Heart left ventricle (tissue), 16 donors: ENCODE measurements around the gene ZFP64. TPM values are rescaled to one million over a fixed set of nuclear protein-coding genes. Genes with fewer than 3 reads are reported as not detected.

Experiments used
- ATAC-seq, 4 donors: fragments of 200-7000 bp; cut with Tn5 transposase; one replicate each; pipeline ENCODE4 v1.9.1; 2020 to 2022; ENCODE audit warnings: moderate library complexity in 4 of 4, mild to moderate bottlenecking in 3 of 4, moderate number of reproducible peaks in 1 of 4
- DNase-seq, 5 donors: peaks; one replicate each; pipeline ENCODE4 v3.0.0-alpha.2; 2020
- H3K27ac ChIP-seq, 12 donors: fragments of 200-600 bp; sonication (generic) in 4 of 12; one replicate each; pipeline versions ENCODE4 v1.5.0 to v1.8.0; 2016 to 2022; ENCODE audit warnings: mild to moderate bottlenecking in 2 of 12
- H3K27me3 ChIP-seq, 9 donors: fragments of 200-600 bp; sonication (generic) in 2 of 9; one replicate each; pipeline versions ENCODE4 v1.5.1 to v1.8.0; 2016 to 2022; ENCODE audit warnings: mild to moderate bottlenecking in 3 of 9
- H3K36me3 ChIP-seq, 9 donors: fragments of 200-600 bp; sonication (generic) in 2 of 9; one replicate each; pipeline versions ENCODE4 v1.5.0 to v1.8.0; 2018 to 2022; ENCODE audit warnings: mild to moderate bottlenecking in 2 of 9
- H3K4me1 ChIP-seq, 12 donors: fragments of 200-600 bp; sonication (generic) in 4 of 12; one replicate each; pipeline versions ENCODE4 v1.5.0 to v1.8.0; 2016 to 2022; ENCODE audit warnings: mild to moderate bottlenecking in 3 of 12
- H3K4me3 ChIP-seq, 12 donors: fragments of 200-600 bp; sonication (generic) in 4 of 12; one replicate each; pipeline versions ENCODE4 v1.5.0 to v1.8.0; 2017 to 2022; ENCODE audit warnings: mild to moderate bottlenecking in 9 of 12, moderate library complexity in 4 of 12
- H3K9me3 ChIP-seq, 12 donors: fragments of 200-600 bp; sonication (generic) in 4 of 12; one replicate each; pipeline versions ENCODE4 v1.5.0 to v1.8.0; 2016 to 2022; ENCODE audit warnings: mild to moderate bottlenecking in 1 of 12
- CTCF ChIP-seq, 12 donors: fragments of 200-600 bp; sonication (generic) in 4 of 12; IDR thresholded peaks; one replicate each; pipeline versions ENCODE4 v1.5.0 to v1.8.0; 2018 to 2022; ENCODE audit warnings: antibody characterized with exemption in 12 of 12, mild to moderate bottlenecking in 5 of 12
- POLR2A ChIP-seq, 2 donors: fragments of 450-650 bp; IDR thresholded peaks; one replicate each; pipeline ENCODE4 v1.6.1; 2017; ENCODE audit warnings: antibody characterized with exemption in 2 of 2, mild to moderate bottlenecking in 2 of 2, moderate library complexity in 2 of 2
- WGBS, 4 donors: extraction: QIAGEN DNeasy Blood & Tissue Kit in 2 of 4; methylation state at CpG; one replicate each; pipeline versions ENCODE4 v1.1.5 to v1.1.7; 2013 to 2018; 5-methylcytosine and 5-hydroxymethylcytosine counted together
- intact Hi-C, 10 donors: fragments of 100-400 bp; cut with DNase I; formaldehyde crosslinking; loops; one replicate each; pipeline versions ENCODE4 v1.11.1 to v1.14.2; 2022
- polyA plus RNA-seq, 2 donors: library from polyadenylated mRNA; stranded (reverse); fragments of 200-250 nt; gene quantifications; one replicate each; pipeline ENCODE4 v1.2.3, GENCODE V29; 2013
- total RNA-seq, 9 donors: library from RNA; depleted of rRNA in 2 of 9; stranded (reverse); fragments of >200 nt in 2 of 9; fragmentation: NEBNext Ultra II Directional in 3 of 9; extraction: Animal tissue kit (Norgen Biotek cat#: 25700) in 3 of 9; gene quantifications; one replicate each; pipeline versions ENCODE4 v1.1.0 to v1.2.4, GENCODE V29; 2016 to 2023
- donor health status: ischemic (EF 13 %, LVEDD 7.1; RV severe dilation, severe dysfunction).
- donor health status: healthy with polysubstance abuse.
- donor health status: DM: no; HTN: yes; CAD: no.
- donor health status: DM: no; HTN: no; CAD: no.
- donor health status: ischemic (EF 25% LVEDD 6.9; RV normal size, moderate dysfunction).
- donor health status: ischemic (EF 25% LVEDD 5.7; RV mildly dilated, moderate dysfunction).
- donor health status: healthy.
- donor health status: DM: yes; HTN: yes; CAD: no.
- donor health status: ischemic (EF 35%, LVEDD 5.7; RV mildly dilated, moderate dysfunction).
- donor health status: nonischemic (EF 11% LVEDD 7.7; RV severe dilation, severe dysfunction).
- donor health status: DM: yes; HTN: yes; CAD: no.
- donor health status: PGD.
- donor health status: ischemic (EF 29% LVEDD 5.4; RV normal size, mild dysfunction).
- donor health status: nonischemic (EF 23%, LVEDD 6.1; RV moderate dilation, normal function).

Gene ZFP64
- total and polyA plus RNA-seq, 11 donors: 2.0 to 12.5 (median 9.2) TPM

GRCh38 chr20:52118016-52118623 lies 73.5 kb downstream of the ZFP64 start:
- Histone ChIP-seq H3K27me3 (no peaks in the 10 kb centered on the region), H3K36me3 (peaks cover 0 to 10% (median 0%) of the 10 kb centered on the region in 9 donors), H3K9me3 (peaks cover 0 to 12% (median 0%) of the 10 kb centered on the region in 12 donors), H3K4me3 (no peak overlapping the region), H3K4me1 (no peaks in the 10 kb centered on the region), H3K27ac (no peak overlapping the region)
- DNase-seq (no peak), ATAC-seq (no peak)
- no peak for TF ChIP-seq POLR2A (IDR thresholded peaks at IDR 0.05)
- TF ChIP-seq CTCF (IDR thresholded peaks at IDR 0.05): no peak
- intact Hi-C loops: no loop called here
- WGBS, 4 donors: 71 to 94% (median 90%) methylated on average over 2 of the region's 2 CpGs

DNA sequence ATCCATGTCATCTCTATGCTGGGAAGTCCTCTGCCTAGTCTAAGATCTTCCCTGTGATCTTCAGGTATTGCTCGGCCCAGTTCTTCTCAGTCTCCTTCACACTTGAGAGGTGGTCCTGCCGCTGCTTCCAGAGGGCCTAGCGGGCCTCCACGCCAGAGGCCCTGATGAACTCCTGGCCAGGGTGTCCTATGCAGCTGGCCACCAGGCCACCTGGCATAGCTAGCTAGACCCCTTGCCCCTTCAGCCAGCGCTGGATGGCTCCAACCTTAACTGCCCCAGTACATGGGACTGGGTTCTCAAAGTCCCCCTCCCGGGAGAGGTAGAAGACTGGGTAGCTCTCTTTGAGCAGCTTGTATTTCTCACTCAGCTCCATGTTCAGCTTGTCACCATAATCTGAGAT lies 81.1 kb downstream of the ZFP64 start:
- intact Hi-C loops: no loop called here
- DNase-seq: no peak
- WGBS, 4 donors: 93 to 97% (median 95%) methylated on average over 6 of the region's 6 CpGs
- peaks cover 10 to 19% (median 11%) of the 10 kb centered on the region in 9 donors for H3K27me3 ChIP-seq
- TF ChIP-seq CTCF (IDR thresholded peaks at IDR 0.05) (no peak), POLR2A (IDR thresholded peaks at IDR 0.05) (no peak)
- no peaks in the 10 kb centered on the region for H3K9me3 ChIP-seq
- ATAC-seq: no peak
- peaks cover 0 to 9% (median 8%) of the 10 kb centered on the region in 12 donors for H3K4me1 ChIP-seq
- no peaks in the 10 kb centered on the region for H3K36me3 ChIP-seq
- H3K27ac ChIP-seq: no peak overlapping the region
- H3K4me3 ChIP-seq: no peak overlapping the region

DNA sequence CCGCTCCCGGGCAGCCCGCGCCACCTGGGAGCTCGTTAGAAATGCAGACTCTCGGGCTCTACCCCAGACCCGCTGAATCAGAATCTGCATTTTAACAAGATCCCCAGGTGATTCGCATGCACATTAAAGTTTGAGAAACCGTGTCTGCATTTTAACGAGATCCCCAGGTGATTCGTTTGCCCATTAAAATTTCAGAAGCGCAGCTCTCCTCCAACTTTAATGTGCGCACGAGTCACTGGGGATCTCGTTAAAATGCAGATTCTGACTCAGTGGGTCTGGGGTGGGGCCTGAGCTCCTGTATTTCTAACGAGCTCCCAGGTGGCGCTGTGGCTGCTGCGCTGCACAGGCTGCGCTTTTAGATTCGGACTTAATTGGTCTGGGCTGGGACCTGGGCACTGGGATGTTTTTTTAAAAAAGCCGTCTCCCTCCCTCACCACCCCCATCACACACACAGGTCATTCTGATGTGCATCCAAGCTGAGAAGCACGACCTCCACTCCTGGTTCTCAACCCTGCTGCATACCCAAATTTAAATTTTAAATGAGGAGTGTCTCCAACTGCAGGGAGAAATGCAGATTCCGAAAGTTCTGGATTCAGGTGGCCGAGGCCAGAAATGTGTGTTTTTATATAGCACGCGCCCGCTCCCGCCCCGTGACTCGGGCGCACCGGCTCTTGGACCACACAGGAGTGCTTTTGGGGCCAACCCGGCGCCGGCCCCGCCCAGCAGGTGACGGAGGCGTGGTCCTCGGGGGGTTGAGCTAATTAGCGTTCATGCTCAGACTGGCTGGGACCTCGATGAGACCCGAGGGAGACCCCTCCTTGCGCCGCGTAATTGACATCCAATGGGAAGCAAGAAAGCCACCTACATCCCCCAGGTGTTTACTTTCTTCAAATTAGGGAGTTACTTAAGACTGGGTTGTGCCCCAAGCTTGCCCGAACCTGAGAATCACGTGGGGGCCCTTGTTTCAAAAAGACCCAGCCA lies 85.8 kb downstream of the ZFP64 start:
- DNase-seq: no peak
- no peaks in the 10 kb centered on the region for H3K9me3 ChIP-seq
- no peak overlapping the region for H3K27ac ChIP-seq
- H3K4me3 ChIP-seq: peak overlapping the region; percentile 24 to 58 (median 44)
- 3 to 5% (median 4%) methylated on average over 43 to 47 of the region's 47 CpGs for WGBS, 4 donors
- peaks cover 10 to 50% (median 26%) of the 10 kb centered on the region in 9 donors for H3K27me3 ChIP-seq
- peak in 3 of 12 donors; percentile 5 to 28 (median 19) for TF ChIP-seq CTCF (IDR thresholded peaks at IDR 0.05)
- no peak for TF ChIP-seq POLR2A (IDR thresholded peaks at IDR 0.05)
- peaks cover 3 to 33% (median 28%) of the 10 kb centered on the region in 12 donors for H3K4me1 ChIP-seq
- no peak for ATAC-seq
- intact Hi-C loops: no loop called here
- H3K36me3 ChIP-seq: no peaks in the 10 kb centered on the region
